Lung (tissue), 12 donors: Measurements from ENCODE around the gene MACIR. TPM values are rescaled to one million over a fixed set of nuclear protein-coding genes. Genes with fewer than 3 reads are reported as not detected.
A peak's percentile ranks its signal among the peaks of the same experiment; 100 is the strongest.

Experiments
- ATAC-seq: fragments of 200-7000 bp; cut with Tn5 transposase; one replicate; pipeline ENCODE4 v1.9.1; 2020; ENCODE audit warnings: moderate number of reproducible peaks; ENCODE audit not compliant: insufficient read depth, low FRiP score
- DNase-seq, 3 donors: peaks; one replicate each; pipeline ENCODE4 v3.0.0-alpha.2; 2013 to 2017
- H3K27ac ChIP-seq, 2 donors: one replicate each; pipeline ENCODE4 v1.5.1; 2013; ENCODE audit warnings: mild to moderate bottlenecking in 2 of 2, moderate library complexity in 2 of 2, control low read depth in 1 of 2, inconsistent platforms in 1 of 2, low read depth in 1 of 2, low read length in 1 of 2
- H3K27me3 ChIP-seq, 3 donors: one replicate each; pipeline ENCODE4 v1.5.1; 2013; ENCODE audit warnings: low read length in 2 of 3; ENCODE audit not compliant: control insufficient read depth in 3 of 3, insufficient read depth in 3 of 3
- H3K36me3 ChIP-seq, 4 donors: one replicate each; pipeline ENCODE4 v1.5.1; 2013; ENCODE audit warnings: low read length in 4 of 4, mild to moderate bottlenecking in 1 of 4, moderate library complexity in 1 of 4; ENCODE audit not compliant: control insufficient read depth in 4 of 4, insufficient read depth in 4 of 4
- H3K4me1 ChIP-seq, 5 donors: one replicate each; pipeline ENCODE4 v1.5.1; 2013; ENCODE audit warnings: low read length in 5 of 5, mild to moderate bottlenecking in 2 of 5, moderate library complexity in 1 of 5; ENCODE audit not compliant: control insufficient read depth in 5 of 5, insufficient read depth in 5 of 5
- H3K4me3 ChIP-seq: one replicate; pipeline ENCODE4 v1.5.1; 2013; ENCODE audit warnings: mild to moderate bottlenecking, control low read depth, moderate library complexity
- H3K9ac ChIP-seq, 2 donors: one replicate each; pipeline ENCODE4 v1.5.1; 2013; ENCODE audit warnings: low read length in 2 of 2, control low read depth in 1 of 2; ENCODE audit not compliant: insufficient read depth in 1 of 2
- H3K9me3 ChIP-seq, 4 donors: one replicate each; pipeline ENCODE4 v1.5.1; 2013; ENCODE audit warnings: low read length in 3 of 4, mild to moderate bottlenecking in 1 of 4, moderate library complexity in 1 of 4; ENCODE audit not compliant: control insufficient read depth in 4 of 4, insufficient read depth in 3 of 4
- CTCF ChIP-seq: IDR thresholded peaks from 2 replicates; pipeline ENCODE4 v1.5.1; 2012; ENCODE audit warnings: mild to moderate bottlenecking; ENCODE audit errors: control extremely low read depth, extremely low read depth
- WGBS, 2 donors: extraction: QIAGEN DNeasy Blood & Tissue Kit; methylation state at CpG; one replicate each; pipeline ENCODE4 v1.1.7; 2013; 5-methylcytosine and 5-hydroxymethylcytosine counted together
- polyA plus RNA-seq, 2 donors: library from polyadenylated mRNA; stranded (reverse); fragments of 200-250 nt; gene quantifications; one replicate each; pipeline ENCODE4 v1.2.1, GENCODE V29; 2013
- total RNA-seq, 2 donors: library from RNA; depleted of rRNA in 1 of 2; stranded (reverse); fragments of >200 nt in 1 of 2; gene quantifications; one replicate each; pipeline ENCODE4 v1.2.1, GENCODE V29; 2014 to 2021
- donor health status: control.
- donor health status: control.
- donor health status: Bipolar disorder and iron deficiency.
- donor health status: healthy.
- donor health status: DM: yes; HTN: yes; CAD: no.

Gene MACIR
- total and polyA plus RNA-seq, 4 donors: 3.9 to 9.9 (median 5.0) TPM

DNA sequence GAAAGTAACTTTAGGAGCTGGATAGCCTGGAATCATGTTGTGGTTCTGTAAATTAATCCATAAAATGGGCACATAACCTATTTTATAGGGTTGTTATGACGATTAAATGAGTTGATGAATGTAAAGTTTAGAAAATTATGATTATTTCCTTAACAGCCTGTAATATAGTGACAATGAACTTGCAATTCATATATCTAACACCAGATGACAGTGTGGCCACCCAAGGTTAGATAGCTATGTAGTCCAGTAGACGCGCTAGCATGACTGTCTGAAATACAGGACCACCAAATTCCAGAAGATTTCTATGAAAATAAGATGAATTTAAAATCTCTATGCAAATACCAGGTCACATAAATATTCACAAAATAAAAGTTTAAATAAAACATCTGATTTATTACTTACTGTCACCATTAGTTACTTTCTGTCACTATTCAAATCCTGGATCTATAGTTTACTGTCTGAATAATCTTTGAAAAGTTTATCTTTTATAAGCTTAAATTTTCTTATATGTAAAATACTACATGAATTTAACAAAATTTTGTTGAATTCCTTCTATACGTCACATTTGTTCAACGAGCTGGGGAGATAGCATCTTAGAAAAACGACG lies 26.1 kb upstream of the MACIR start:
- no peaks in the 10 kb centered on the region for H3K9me3 ChIP-seq
- H3K36me3 ChIP-seq: no peaks in the 10 kb centered on the region
- H3K4me1 ChIP-seq: no peaks in the 10 kb centered on the region
- no peak overlapping the region for H3K27ac ChIP-seq
- H3K4me3 ChIP-seq: no peak overlapping the region
- DNase-seq (peak in 2 of 3 donors; percentile 39 to 47), ATAC-seq (peak; percentile 69)
- 74 to 78% methylated on average over 7 of the region's 7 CpGs for WGBS, 2 donors
- peak; percentile 68 for TF ChIP-seq CTCF
- no peak overlapping the region for H3K9ac ChIP-seq
- H3K27me3 ChIP-seq: no peaks in the 10 kb centered on the region

DNA sequence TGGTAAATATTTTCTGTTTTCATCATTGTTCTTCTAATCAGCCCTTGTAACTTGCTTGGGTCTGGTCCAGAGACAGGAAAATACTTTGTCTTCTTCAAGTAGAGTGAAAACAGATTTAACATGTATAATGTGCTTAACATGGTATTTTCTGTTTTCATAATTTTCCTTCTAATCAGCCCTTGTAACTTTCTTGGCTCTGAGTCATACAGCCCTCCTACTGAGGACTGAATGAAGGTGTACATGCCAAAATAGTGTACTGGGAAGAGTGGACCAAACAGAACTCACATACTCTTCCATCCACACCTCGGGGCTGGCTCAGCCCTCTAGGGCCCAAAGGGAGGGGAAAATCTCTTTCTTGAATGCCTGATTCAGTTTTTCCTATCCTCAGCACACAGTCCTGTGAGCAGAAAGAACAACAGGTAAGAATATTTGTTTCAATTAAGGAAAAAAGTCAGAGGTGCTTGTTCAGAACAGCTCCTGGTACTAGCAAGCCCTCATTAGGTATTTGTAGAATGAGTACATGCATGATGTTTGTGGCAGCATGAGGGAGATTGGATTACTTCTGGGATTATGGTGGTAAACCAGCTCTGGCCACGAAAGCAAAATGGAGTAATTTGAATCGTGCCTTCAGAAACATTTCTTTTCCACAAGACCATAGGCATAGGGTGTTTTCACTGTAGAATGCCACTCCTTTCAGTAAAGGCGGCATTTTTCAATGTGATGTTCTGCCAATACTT lies 24.2 kb upstream of the MACIR start:
- 88 to 93% methylated on average over 4 of the region's 4 CpGs for WGBS, 2 donors
- H3K27me3 ChIP-seq: no peaks in the 10 kb centered on the region
- no peak for ATAC-seq

GRCh38 chr5:103235891-103236290 lies 22.7 kb upstream of the MACIR start:
- H3K36me3 ChIP-seq: no peaks in the 10 kb centered on the region
- DNase-seq (no peak), ATAC-seq (no peak)
- H3K27ac ChIP-seq: no peak overlapping the region
- no peak overlapping the region for H3K4me3 ChIP-seq
- no peaks in the 10 kb centered on the region for H3K4me1 ChIP-seq
- no peaks in the 10 kb centered on the region for H3K9me3 ChIP-seq
- WGBS, 2 donors: 73 to 97% methylated on average over 1 of the region's 1 CpG
- no peaks in the 10 kb centered on the region for H3K27me3 ChIP-seq
- no peak overlapping the region for H3K9ac ChIP-seq
- no peak for TF ChIP-seq CTCF

More for the DNA sequence above, 24.2 kb upstream of the MACIR start:
- H3K27ac ChIP-seq: no peak overlapping the region
- no peaks in the 10 kb centered on the region for H3K4me1 ChIP-seq
- no peaks in the 10 kb centered on the region for H3K36me3 ChIP-seq
- no peak for DNase-seq
- TF ChIP-seq CTCF: no peak
- no peak overlapping the region for H3K4me3 ChIP-seq
- no peaks in the 10 kb centered on the region for H3K9me3 ChIP-seq
- no peak overlapping the region for H3K9ac ChIP-seq
